Measurements from ENCODE around the gene PRM2. TPM values are rescaled to one million over a fixed set of nuclear protein-coding genes. Genes with fewer than 3 reads are reported as not detected.

Gene PRM2
- total RNA-seq, 2 experiments from 2014 or later, result not detected

DNA sequence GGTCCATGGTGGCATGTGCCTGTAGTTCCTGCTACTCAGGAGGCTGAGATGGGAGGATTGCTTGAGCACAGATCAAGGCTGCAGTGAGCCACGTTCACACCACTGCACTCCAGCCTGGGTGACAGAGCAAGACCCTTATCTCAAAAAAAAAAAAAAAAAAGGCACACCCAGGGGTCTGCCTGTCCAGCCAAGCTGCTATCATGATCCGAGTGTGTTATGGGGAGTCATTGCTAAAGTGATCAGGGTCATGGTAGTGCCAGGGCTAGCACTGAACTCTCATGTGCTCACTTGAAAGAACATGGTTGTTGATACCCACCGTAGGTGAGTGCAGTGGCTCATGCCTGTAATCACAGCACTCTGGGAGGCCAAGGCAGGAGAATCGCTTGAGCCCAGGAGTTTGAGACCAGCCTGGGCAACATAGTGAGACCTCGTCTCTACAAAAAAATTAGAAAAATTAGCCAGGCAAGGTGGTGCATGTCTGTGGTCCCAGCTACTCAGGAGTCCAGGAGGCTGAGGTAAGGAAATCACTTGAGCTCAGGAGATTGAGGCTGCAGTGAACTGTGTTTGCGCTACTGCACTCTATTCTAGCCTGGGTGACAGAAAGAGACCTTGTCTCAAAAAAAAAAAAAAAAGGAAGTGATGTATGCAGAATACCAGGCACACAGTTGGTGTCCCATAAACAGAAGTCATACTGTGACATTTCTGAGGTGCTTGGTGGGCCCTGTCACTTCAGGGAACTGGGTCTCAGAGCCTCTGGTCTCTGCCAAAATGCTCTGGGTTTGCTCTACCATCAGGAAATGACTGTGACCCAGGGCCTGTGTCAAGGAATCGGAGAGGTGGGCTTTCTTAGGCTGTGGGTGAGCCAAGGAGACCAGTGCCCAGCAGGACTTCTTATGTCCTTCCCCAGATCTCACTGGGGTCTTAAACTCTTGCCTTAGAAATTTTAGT is 2.7 kb upstream of the PRM2 start:
- POLR2A ChIA-PET, result no interaction called here
- H3K27me3 Mint-ChIP-seq (ENCODE audit: low read depth), result peaks cover 8% of the 10 kb centered on the region
- CTCF ChIA-PET, result interaction anchor here (0.7 kb wide), 1 partner anchor 18 kb away, joined by 3 read pairs; no protein-coding TSS in a partner anchor

DNA sequence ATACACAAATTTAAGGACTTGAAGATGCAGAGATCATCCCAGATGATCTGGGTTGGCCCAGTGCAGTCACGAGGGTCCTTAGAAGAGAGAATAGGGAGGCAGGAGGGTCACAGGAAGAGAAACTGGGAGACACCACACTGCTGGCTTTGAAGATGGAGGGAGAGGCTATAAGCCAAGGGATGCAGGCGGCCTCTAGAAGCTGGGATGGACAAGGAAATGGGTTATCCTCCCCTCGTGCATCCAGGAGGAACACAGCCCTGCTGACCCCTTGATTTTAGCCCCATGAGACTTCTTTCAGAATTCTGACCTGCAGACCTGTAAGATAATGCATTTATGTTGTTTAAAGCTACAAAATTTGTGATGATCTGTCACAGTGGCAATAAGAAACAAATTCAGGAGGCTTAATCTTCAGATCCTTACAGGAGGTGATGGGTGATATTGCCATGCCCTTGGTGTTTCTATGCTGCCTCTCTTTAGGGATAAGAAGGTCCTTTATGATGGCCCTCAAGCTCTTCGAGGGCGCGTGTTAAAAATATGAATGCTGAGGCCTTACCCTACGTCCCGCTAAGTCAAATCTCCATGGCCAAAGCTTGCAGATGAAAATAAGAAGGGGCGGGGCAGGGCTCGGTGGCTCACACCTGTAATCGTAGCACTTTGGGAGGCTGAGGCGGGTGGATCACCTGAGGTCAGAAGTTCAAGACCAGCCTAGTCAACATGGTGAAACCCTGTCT is 1.5 kb upstream of the PRM2 start:
- ATAC-seq, result no peak
- no peak overlapping the region for H3K27ac Mint-ChIP-seq
- H3K27me3 Mint-ChIP-seq (ENCODE audit: low read depth), result peaks cover 4% of the 10 kb centered on the region
- ChIA-PET CTCF (no interaction called here), POLR2A (interaction anchor here (0.6 kb wide), 1 partner anchor 53 kb away, joined by 3 read pairs; no protein-coding TSS in a partner anchor)
- H3K9me3 Mint-ChIP-seq (ENCODE audit: insufficient read depth), result no peaks in the 10 kb centered on the region
- no peak for DNase-seq
- H3K4me1 Mint-ChIP-seq (ENCODE audit: low read depth), result peaks cover 12% of the 10 kb centered on the region
- H3K36me3 Mint-ChIP-seq (ENCODE audit: low read depth), result no peaks in the 10 kb centered on the region
- no peak overlapping the region for H3K4me3 Mint-ChIP-seq

More for the DNA sequence above, 2.7 kb upstream of the PRM2 start:
- H3K9me3 Mint-ChIP-seq (ENCODE audit: insufficient read depth), result no peaks in the 10 kb centered on the region
- H3K27ac Mint-ChIP-seq, result peak overlapping the region; percentile 63
- ATAC-seq, result no peak
- DNase-seq, result no peak
- no peak overlapping the region for H3K4me3 Mint-ChIP-seq
- peaks cover 16% of the 10 kb centered on the region for H3K4me1 Mint-ChIP-seq (ENCODE audit: low read depth)
- no peaks in the 10 kb centered on the region for H3K36me3 Mint-ChIP-seq (ENCODE audit: low read depth)

DNA sequence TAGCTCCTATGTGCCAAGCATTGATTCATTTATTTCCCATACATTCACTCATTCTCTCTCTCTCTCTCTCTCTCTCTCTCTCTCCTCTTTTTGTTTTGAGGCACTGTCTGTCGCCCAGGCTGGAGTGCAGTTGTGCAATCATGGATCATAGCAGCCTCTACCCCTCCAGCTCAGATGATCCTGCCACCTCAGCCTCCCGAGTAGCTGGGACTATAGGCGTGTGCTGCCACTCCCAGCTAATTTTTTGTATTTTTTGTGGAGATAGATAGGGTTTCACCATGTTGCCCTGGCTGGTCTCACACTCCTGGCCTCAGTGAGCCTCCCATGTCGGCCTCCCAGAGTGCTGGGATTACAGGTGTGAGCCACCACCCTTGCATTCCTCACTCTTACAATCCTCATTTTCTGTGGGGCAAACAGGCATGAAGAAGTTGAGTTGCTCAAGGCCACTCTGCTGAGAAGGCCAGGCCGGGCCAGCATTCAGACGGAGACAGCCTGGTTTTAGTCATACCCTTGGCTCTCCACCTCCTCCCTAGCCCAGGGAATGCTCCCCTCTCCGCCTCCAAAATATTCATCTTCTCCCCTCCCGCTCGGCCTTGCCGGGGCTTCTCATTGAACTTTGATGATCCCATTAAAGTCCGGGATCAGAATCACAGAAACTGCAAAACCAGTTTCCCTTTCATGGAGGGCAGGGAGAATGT is 765 bp upstream of the PRM2 start:
- Mint-ChIP-seq H3K27ac (no peak overlapping the region), H3K36me3 (ENCODE audit: low read depth) (no peaks in the 10 kb centered on the region), H3K4me3 (no peak overlapping the region), H3K4me1 (ENCODE audit: low read depth) (peaks cover 12% of the 10 kb centered on the region), H3K27me3 (ENCODE audit: low read depth) (peaks cover under 1% of the 10 kb centered on the region), H3K9me3 (ENCODE audit: insufficient read depth) (no peaks in the 10 kb centered on the region)
- ChIA-PET POLR2A (no interaction called here), CTCF (no interaction called here)
- ATAC-seq (no peak), DNase-seq (no peak)

DNA sequence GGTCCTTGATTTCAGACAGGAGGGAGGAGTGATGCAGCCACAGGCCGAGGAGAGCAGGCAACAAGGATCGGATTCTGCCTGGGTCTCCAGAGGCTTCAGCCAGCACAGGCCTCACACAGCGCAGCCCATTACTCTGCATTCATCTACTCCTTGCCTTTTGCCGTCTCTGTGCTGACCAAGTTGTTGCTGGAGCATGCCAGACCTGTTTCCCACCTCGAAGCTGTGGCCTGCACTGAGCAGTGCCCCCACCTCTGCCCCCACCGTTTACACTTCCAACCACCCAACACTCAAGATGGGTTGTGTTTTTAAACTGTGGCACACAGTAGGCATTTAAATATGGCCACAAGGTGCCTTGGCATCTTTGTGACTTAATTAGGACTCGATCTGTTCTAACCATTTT is 1.3 kb downstream of the PRM2 start:
- no peaks in the 10 kb centered on the region for H3K9me3 Mint-ChIP-seq (ENCODE audit: insufficient read depth)
- ATAC-seq (no peak), DNase-seq (no peak)
- H3K4me3 Mint-ChIP-seq, result no peak overlapping the region
- CTCF ChIA-PET, result no interaction called here
- H3K4me1 Mint-ChIP-seq (ENCODE audit: low read depth), result peaks cover 11% of the 10 kb centered on the region
- H3K27ac Mint-ChIP-seq, result no peak overlapping the region
- no peaks in the 10 kb centered on the region for H3K27me3 Mint-ChIP-seq (ENCODE audit: low read depth)
- no peaks in the 10 kb centered on the region for H3K36me3 Mint-ChIP-seq (ENCODE audit: low read depth)
- POLR2A ChIA-PET, result no interaction called here

DNA sequence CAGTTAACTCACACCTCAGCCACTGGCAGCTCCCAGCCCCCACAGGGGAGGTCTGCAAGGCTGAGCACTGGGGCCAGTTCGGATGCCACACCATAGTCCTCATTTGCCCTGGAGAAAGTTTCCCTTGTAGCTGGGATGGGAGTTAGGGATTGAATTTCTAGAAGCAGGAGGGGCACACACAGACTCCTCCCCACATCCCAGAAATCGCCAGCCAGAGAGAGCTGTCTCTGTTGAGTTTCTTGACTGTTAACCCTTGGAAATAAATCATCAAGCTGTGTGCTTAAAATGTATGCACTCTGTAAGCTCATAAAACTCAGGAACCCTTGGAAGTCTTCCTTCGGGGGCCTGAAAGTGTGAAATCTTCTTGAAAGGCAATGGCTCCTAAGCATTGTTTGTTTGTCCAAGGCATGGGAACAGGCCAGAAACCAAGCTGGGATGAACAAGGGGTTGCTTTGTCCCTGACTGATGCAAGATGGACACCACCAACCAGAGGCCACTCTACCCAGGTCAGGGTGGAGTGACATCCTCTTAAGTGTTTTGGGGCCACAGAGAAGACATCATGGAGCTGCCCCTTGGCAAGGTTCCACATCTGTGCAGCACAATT is 2.5 kb downstream of the PRM2 start:
- peaks cover under 1% of the 10 kb centered on the region for H3K4me1 Mint-ChIP-seq (ENCODE audit: low read depth)
- H3K9me3 Mint-ChIP-seq (ENCODE audit: insufficient read depth), result no peaks in the 10 kb centered on the region
- ChIA-PET CTCF (interaction anchor here (0.7 kb wide), 1 partner anchor 303 kb away, joined by 4 read pairs; no protein-coding TSS in a partner anchor), POLR2A (interaction anchor here (0.7 to 1.0 kb wide), 2 partner anchors 37 to 200 kb away, joined by 3 read pairs; no protein-coding TSS in a partner anchor)
- no peaks in the 10 kb centered on the region for H3K27me3 Mint-ChIP-seq (ENCODE audit: low read depth)
- no peaks in the 10 kb centered on the region for H3K36me3 Mint-ChIP-seq (ENCODE audit: low read depth)
- no peak overlapping the region for H3K27ac Mint-ChIP-seq
- H3K4me3 Mint-ChIP-seq, result no peak overlapping the region
- ATAC-seq, result no peak
- DNase-seq, result no peak

DNA sequence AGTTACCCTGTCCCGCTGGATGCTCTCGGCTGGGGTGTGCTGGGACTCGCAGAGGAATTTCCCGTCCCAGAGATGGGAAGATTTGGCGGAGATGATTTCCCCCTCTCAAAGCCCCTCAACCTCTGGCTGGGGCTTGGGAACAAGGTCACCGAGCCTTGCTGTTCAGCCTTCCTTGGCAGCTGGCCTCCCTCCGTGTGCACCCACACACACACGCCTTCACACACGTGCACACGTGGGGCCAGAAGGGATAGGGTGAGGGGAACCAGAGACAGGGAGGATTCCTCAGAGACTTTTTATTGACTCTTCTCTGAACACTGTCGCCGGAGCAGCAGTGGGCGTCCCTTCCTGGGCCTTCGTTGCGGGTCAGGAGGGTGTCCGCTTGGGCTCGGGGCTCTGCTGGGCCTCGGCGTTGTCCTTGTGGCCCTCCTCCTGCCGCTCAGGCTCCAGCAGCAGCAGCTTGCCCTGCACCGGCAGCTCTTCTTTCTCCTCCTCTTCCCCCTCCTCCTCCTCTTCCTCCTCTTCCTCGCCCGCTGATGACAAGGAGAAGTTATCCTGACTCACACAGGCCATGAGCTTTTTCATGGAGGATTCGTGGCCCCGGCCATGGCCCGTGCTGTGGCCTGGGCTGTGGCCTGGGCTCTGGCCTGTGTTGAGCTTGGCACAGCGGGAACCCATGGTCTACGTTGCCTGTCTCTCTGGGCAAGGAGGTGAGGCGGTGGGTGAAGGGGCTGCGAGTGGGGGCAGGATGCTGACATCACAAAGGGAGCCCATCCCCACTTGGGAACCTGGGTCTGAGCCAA is 3.2 kb downstream of the PRM2 start, which contains the start of gene PRM3:
Gene PRM3 (minus strand): TSS at position 709 of the 800 bp plus-strand sequence. CDS start 34 bp downstream, at position 675.
- no peaks in the 10 kb centered on the region for H3K36me3 Mint-ChIP-seq (ENCODE audit: low read depth)
- ChIA-PET POLR2A (interaction anchor here (1.0 kb wide), 1 partner anchor 38 kb away, joined by 3 read pairs; no protein-coding TSS in a partner anchor), CTCF (interaction anchor here (0.7 to 1.4 kb wide), 2 partner anchors 11 to 309 kb away, joined by 3 to 5 read pairs; no protein-coding TSS in a partner anchor)
- DNase-seq (no peak), ATAC-seq (no peak)
- peak within 1 kb of the TSS; percentile 35 for H3K27ac Mint-ChIP-seq
- no peaks in the 10 kb centered on the region for H3K9me3 Mint-ChIP-seq (ENCODE audit: insufficient read depth)
- H3K27me3 Mint-ChIP-seq (ENCODE audit: low read depth), result peaks cover 4% of the 10 kb centered on the region
- no peaks in the 10 kb centered on the region for H3K4me1 Mint-ChIP-seq (ENCODE audit: low read depth)
- H3K4me3 Mint-ChIP-seq, result no peak within 1 kb of the TSS

DNA sequence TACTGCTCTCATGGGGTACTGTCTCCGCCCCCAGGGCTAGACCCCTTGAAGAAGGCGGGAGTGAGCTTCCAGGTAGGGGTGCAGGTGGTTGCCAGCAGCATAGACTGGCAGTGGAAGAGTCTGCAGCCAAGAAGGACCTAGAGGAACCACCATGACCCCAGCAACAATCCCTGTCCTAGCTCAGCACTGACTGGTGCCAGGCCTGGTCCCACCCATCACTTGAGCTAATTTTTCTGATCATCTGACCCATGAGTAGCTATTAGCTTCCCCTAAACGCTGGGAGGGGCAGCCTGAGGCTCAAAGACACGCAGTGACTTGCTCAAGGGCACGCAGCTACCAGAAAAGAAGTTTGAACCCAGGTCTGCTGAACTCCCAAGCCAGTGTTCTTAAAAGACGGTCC is 3.8 kb downstream of the PRM2 start:
- no peak overlapping the region for H3K4me3 Mint-ChIP-seq
- H3K27ac Mint-ChIP-seq, result no peak overlapping the region
- ChIA-PET POLR2A (no interaction called here), CTCF (interaction anchor here (1.4 kb wide), 1 partner anchor 308 kb away, joined by 5 read pairs; no protein-coding TSS in a partner anchor)
- ATAC-seq (no peak), DNase-seq (no peak)
- H3K27me3 Mint-ChIP-seq (ENCODE audit: low read depth), result peaks cover 6% of the 10 kb centered on the region
- no peaks in the 10 kb centered on the region for H3K36me3 Mint-ChIP-seq (ENCODE audit: low read depth)
- no peaks in the 10 kb centered on the region for H3K4me1 Mint-ChIP-seq (ENCODE audit: low read depth)
- no peaks in the 10 kb centered on the region for H3K9me3 Mint-ChIP-seq (ENCODE audit: insufficient read depth)

DNA sequence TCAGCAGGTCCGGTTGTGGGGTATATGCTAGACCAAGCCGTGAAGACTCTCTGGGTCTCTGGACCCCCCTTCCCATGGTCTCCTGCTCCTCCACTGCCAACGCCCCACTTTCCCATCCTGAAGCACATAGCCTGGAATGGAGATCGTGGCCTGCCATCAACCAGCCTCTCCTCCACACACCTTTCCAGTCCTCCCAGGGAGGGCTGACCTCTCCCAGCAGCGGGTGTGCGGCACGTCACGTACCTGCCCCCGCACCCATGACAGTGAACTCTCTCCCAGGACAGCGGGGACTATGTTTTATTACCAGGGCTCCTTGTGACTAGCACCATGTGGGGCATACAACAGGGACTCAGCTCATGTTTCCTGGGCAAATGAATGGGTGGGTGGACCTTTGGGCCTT is 4.7 kb downstream of the PRM2 start:
- ChIA-PET CTCF (interaction anchor here (1.4 to 1.5 kb wide), 2 partner anchors 101 to 307 kb away, joined by 5 read pairs; no protein-coding TSS in a partner anchor), POLR2A (no interaction called here)
- no peak for ATAC-seq
- Mint-ChIP-seq H3K27me3 (ENCODE audit: low read depth) (peaks cover 6% of the 10 kb centered on the region), H3K36me3 (ENCODE audit: low read depth) (no peaks in the 10 kb centered on the region), H3K9me3 (ENCODE audit: insufficient read depth) (no peaks in the 10 kb centered on the region), H3K4me3 (no peak overlapping the region), H3K4me1 (ENCODE audit: low read depth) (no peaks in the 10 kb centered on the region), H3K27ac (no peak overlapping the region)
- DNase-seq, result no peak

DNA sequence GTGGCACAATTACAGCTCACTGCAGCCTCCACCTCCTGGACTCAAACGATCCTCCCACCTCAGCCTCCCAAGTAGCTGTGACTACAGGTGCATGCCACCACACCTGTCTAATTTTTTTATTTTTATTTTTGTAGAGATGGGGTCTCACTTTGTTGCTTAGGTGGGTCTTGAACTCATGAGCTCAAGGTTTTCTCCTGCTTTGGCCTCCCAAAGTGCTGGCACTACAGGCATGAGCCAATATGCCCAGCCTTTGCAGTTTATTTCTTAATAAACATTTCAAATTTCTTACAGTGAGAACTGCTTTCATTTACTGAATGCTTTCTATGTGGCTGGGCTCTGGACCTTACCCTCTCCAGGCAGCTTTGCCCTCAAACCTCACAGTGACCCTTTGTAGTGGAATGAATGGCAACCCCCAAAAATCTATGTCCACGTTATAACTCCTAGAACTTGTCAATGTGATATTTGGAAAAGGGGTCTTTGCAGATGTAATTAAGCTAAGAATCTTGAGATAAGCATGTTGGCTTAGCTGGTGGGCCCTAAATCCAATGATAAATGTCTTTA is 5.6 kb downstream of the PRM2 start:
- no peaks in the 10 kb centered on the region for H3K36me3 Mint-ChIP-seq (ENCODE audit: low read depth)
- H3K4me1 Mint-ChIP-seq (ENCODE audit: low read depth), result peaks cover 1% of the 10 kb centered on the region
- no peaks in the 10 kb centered on the region for H3K9me3 Mint-ChIP-seq (ENCODE audit: insufficient read depth)
- DNase-seq (no peak), ATAC-seq (no peak)
- POLR2A ChIA-PET, result no interaction called here
- CTCF ChIA-PET, result interaction anchor here (1.5 kb wide), 1 partner anchor 102 kb away, joined by 5 read pairs; no protein-coding TSS in a partner anchor
- no peak overlapping the region for H3K27ac Mint-ChIP-seq
- H3K4me3 Mint-ChIP-seq, result no peak overlapping the region
- H3K27me3 Mint-ChIP-seq (ENCODE audit: low read depth), result peaks cover 6% of the 10 kb centered on the region

DNA sequence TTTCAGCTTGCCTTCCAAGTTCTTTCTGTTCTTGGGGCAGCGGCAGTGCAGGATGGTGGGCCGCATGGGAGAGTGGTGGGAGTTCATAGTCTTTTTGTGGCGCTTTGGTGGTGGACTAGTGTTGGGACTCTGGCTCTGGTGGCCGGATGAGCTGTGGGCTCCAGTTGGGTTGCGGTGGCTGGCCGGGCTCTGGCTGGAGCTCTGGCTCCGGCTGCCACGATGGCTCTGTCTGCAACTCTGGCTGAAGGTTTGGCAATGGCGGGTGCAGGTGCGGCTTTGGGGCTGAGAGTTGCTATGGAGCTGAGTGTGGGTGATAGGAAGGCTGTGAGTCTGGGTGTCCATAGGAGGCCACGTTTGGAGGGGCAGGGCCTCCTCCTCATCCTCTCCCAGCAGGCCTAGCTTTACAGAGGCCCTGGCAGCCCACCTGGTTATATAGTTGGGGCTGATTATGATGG is 7.3 kb downstream of the PRM2 start, which contains the start of gene TNP2:
Gene TNP2 (minus strand): TSS at position 405 of the 455 bp plus-strand sequence. CDS start 63 bp downstream, at position 342.
- Mint-ChIP-seq H3K4me3 (no peak within 1 kb of the TSS), H3K9me3 (ENCODE audit: insufficient read depth) (no peaks in the 10 kb centered on the region), H3K27ac (no peak within 1 kb of the TSS), H3K27me3 (ENCODE audit: low read depth) (peaks cover 6% of the 10 kb centered on the region), H3K36me3 (ENCODE audit: low read depth) (no peaks in the 10 kb centered on the region), H3K4me1 (ENCODE audit: low read depth) (peaks cover 17% of the 10 kb centered on the region)
- CTCF ChIA-PET, result no interaction called here
- DNase-seq, result no peak
- no peak for ATAC-seq
- POLR2A ChIA-PET, result interaction anchor here (1.3 kb wide), 2 partner anchors 11 to 13 kb away, joined by 3 to 5 read pairs; partner anchors contain the start of gene SOCS1

Data from activated CD8-positive, alpha-beta T cell treated with anti-CD3 and anti-CD28 coated beads, Interleukin-2, amount 10 ng/mL, durations not matched to agents 7 days and 5 days (primary cell).